CD4-positive, alpha-beta T cell (primary cell): ENCODE results near the gene RAB40C. TPM values are rescaled to one million over a fixed set of nuclear protein-coding genes. Genes with fewer than 3 reads are reported as not detected.

Experiments
- ATAC-seq: fragments of 200-7000 bp; cut with Tn5 transposase; one replicate; pipeline ENCODE4 v1.10.0; 2022; ENCODE audit warnings: mild to moderate bottlenecking; ENCODE audit not compliant: poor library complexity
- CTCF ChIA-PET: fragments of 350-600 bp; sonication (Branson Sonifier 250); formaldehyde crosslinking; loops from one replicate; lab custom pipeline; 2021; ENCODE audit warnings: antibody characterized with exemption, inconsistent platforms; lab: Charles Lee
- POLR2A ChIA-PET: fragments of 350-600 bp; sonication (Branson Sonifier 250); formaldehyde crosslinking; loops from one replicate; lab custom pipeline; 2021; ENCODE audit warnings: antibody characterized with exemption, inconsistent platforms; lab: Charles Lee
- DNase-seq, 14 experiments: peaks; one replicate each; pipeline ENCODE4 v3.0.0-alpha.2; 2013 to 2020; ENCODE audit warnings: mixed read lengths in 2 of 14
- H3K27ac ChIP-seq, 2 donors: one replicate each; pipeline versions ENCODE4 v1.5.1 to v1.7.0; 2013; ENCODE audit warnings: low read length in 2 of 2, low read depth in 1 of 2, mild to moderate bottlenecking in 1 of 2
- H3K27me3 ChIP-seq, 2 experiments: 1 replicate in 1 of 2; 2 replicates in 1 of 2; pipeline versions ENCODE4 v1.6.1 to v1.7.0; 2013; ENCODE audit warnings: low read length in 2 of 2, control low read depth in 1 of 2, mild to moderate bottlenecking in 1 of 2, moderate library complexity in 1 of 2; ENCODE audit not compliant: insufficient read depth in 2 of 2, control insufficient read depth in 1 of 2
- H3K36me3 ChIP-seq: one replicate; pipeline ENCODE4 v1.6.1; 2013; ENCODE audit warnings: low read length, control low read depth; ENCODE audit not compliant: insufficient read depth
- H3K4me1 ChIP-seq: one replicate; pipeline ENCODE4 v1.6.1; 2013; ENCODE audit warnings: low read length, control low read depth; ENCODE audit not compliant: insufficient read depth
- H3K4me3 ChIP-seq: one replicate; pipeline ENCODE4 v1.5.1; 2013; ENCODE audit warnings: mild to moderate bottlenecking, low read length, moderate library complexity
- H3K9me3 ChIP-seq, 2 experiments: 1 replicate in 1 of 2; 2 replicates in 1 of 2; pipeline versions ENCODE4 v1.6.1 to v1.7.0; 2013; ENCODE audit warnings: low read length in 2 of 2, mild to moderate bottlenecking in 2 of 2, control low read depth in 1 of 2, moderate library complexity in 1 of 2; ENCODE audit not compliant: control insufficient read depth in 1 of 2, insufficient read depth in 1 of 2
- H3K27ac Mint-ChIP-seq: one replicate; pipeline ENCODE4 v1.8.0; 2020; ENCODE audit warnings: mixed read lengths
- H3K27me3 Mint-ChIP-seq: one replicate; pipeline ENCODE4 v1.8.0; 2021; ENCODE audit warnings: mixed read lengths
- H3K36me3 Mint-ChIP-seq: one replicate; pipeline ENCODE4 v1.8.0; 2021; ENCODE audit warnings: low read depth, mixed read lengths
- H3K4me1 Mint-ChIP-seq: one replicate; pipeline ENCODE4 v1.8.0; 2021; ENCODE audit warnings: low read depth, mixed read lengths
- H3K4me3 Mint-ChIP-seq: one replicate; pipeline ENCODE4 v1.8.0; 2020; ENCODE audit warnings: mild to moderate bottlenecking, mixed read lengths
- H3K9me3 Mint-ChIP-seq: one replicate; pipeline ENCODE4 v1.8.0; 2020; ENCODE audit warnings: mixed read lengths
- CTCF ChIP-seq: fragments of 200-600 bp; IDR thresholded peaks from one replicate; pipeline ENCODE4 v1.8.0; 2022; ENCODE audit warnings: antibody characterized with exemption, mild to moderate bottlenecking
- intact Hi-C, 2 experiments: fragments of 100-400 bp; cut with DNase I in 1 of 2; cut with micrococcal nuclease in 1 of 2; formaldehyde crosslinking; loops; one replicate each; pipeline versions ENCODE4 v1.15.1 to v1.9.0; 2023 to 2025; cut with DNase I, micrococcal nuclease
- total RNA-seq, 174 experiments: library from RNA in 2 of 174; stranded (reverse) in 2 of 174; gene quantifications; one replicate each; pipeline ENCODE4 v1.2.3 and lab custom pipeline; 2021 to 2026

Gene RAB40C
- total RNA-seq, 2 experiments from 2014 or later = 8.9 to 9.5 TPM

- ChIA-PET CTCF (interaction anchor here (1.0 kb wide), 1 partner anchor 15 kb away, joined by 3 read pairs; no protein-coding TSS in a partner anchor), POLR2A (interaction anchor here (1.8 kb wide), 1 partner anchor 43 kb away, joined by 7 read pairs; the partner anchor contains the start of gene METTL26)
- no peak overlapping the region for H3K27ac ChIP-seq
- DNase-seq (no peak), ATAC-seq (no peak)
- peaks cover 2% of the 10 kb centered on the region for H3K36me3 ChIP-seq
- Mint-ChIP-seq H3K27ac (no peak overlapping the region), H3K36me3 (peaks cover 14% of the 10 kb centered on the region), H3K4me1 (peaks cover 16% of the 10 kb centered on the region), H3K4me3 (peak overlapping the region; percentile 48), H3K27me3 (no peaks in the 10 kb centered on the region), H3K9me3 (no peaks in the 10 kb centered on the region)
- no peak for TF ChIP-seq CTCF
- no peak overlapping the region for H3K4me3 ChIP-seq
- peaks cover 24% of the 10 kb centered on the region for H3K4me1 ChIP-seq
- intact Hi-C loops = loop anchor here in 1 of 2 experiments (5.0 kb wide), 1 partner anchor 68 kb away; no protein-coding TSS in a partner anchor
- H3K9me3 ChIP-seq = no peaks in the 10 kb centered on the region
- no peaks in the 10 kb centered on the region for H3K27me3 ChIP-seq
Measured at GRCh38 chr16:593807-594206, 3.9 kb downstream of the RAB40C start.

DNA sequence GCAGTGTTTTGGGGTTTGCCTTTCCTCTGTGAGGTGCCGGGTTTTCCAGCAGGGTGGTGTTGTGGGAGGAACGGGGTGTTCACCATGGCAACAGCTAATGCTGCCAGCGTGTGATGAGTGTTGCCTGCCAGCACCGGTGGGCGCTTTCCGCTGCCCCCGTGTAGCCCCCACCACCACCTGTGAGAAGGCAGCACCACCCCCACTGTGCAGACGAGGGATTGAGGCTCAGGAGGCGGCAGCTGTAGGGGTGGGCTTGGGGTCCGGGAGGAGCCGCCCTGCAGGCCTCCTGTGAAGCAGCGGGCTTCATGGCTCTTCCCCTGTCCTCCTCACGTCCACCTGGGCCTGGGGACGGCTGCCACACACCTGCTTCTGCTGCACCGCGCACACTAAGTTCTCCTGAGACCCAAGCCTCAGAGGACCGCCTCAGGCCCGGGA, 5.2 kb downstream of the RAB40C start:
- CTCF ChIA-PET = no interaction called here
- Mint-ChIP-seq H3K36me3 (peaks cover 9% of the 10 kb centered on the region), H3K27ac (no peak overlapping the region), H3K4me3 (no peak overlapping the region), H3K27me3 (no peaks in the 10 kb centered on the region), H3K4me1 (peaks cover 16% of the 10 kb centered on the region), H3K9me3 (no peaks in the 10 kb centered on the region)
- Histone ChIP-seq H3K36me3 (peaks cover 7% of the 10 kb centered on the region), H3K4me3 (no peak overlapping the region), H3K9me3 (peaks cover 0 to 7% of the 10 kb centered on the region in 2 experiments), H3K27me3 (no peaks in the 10 kb centered on the region), H3K4me1 (peaks cover 24% of the 10 kb centered on the region), H3K27ac (no peak overlapping the region)
- POLR2A ChIA-PET = no interaction called here
- no peak for DNase-seq
- ATAC-seq = no peak
- intact Hi-C loops = no loop called here
- no peak for TF ChIP-seq CTCF

GRCh38 chr16:595942-596735, 6.3 kb downstream of the RAB40C start:
- no peak overlapping the region for H3K4me3 ChIP-seq
- H3K4me3 Mint-ChIP-seq = no peak overlapping the region
- H3K27me3 ChIP-seq = no peaks in the 10 kb centered on the region
- H3K27me3 Mint-ChIP-seq = no peaks in the 10 kb centered on the region
- POLR2A ChIA-PET = no interaction called here
- peaks cover 16% of the 10 kb centered on the region for H3K4me1 ChIP-seq
- H3K27ac ChIP-seq = no peak overlapping the region
- H3K27ac Mint-ChIP-seq = no peak overlapping the region
- CTCF ChIA-PET = no interaction called here
- peaks cover 3% of the 10 kb centered on the region for H3K36me3 Mint-ChIP-seq
- DNase-seq (no peak), ATAC-seq (no peak)
- peaks cover 0 to 7% of the 10 kb centered on the region in 2 experiments for H3K9me3 ChIP-seq
- peaks cover 7% of the 10 kb centered on the region for H3K36me3 ChIP-seq
- intact Hi-C loops = no loop called here
- no peak for TF ChIP-seq CTCF
- no peaks in the 10 kb centered on the region for H3K9me3 Mint-ChIP-seq
- H3K4me1 Mint-ChIP-seq = peaks cover 8% of the 10 kb centered on the region
